ENCODE data around the gene TTC22. TPM values are rescaled to one million over a fixed set of nuclear protein-coding genes. Genes with fewer than 3 reads are reported as not detected.

Gene TTC22
- total RNA-seq, 5 donors from 2014 or later (not counting 1 experiment from before 2014, with no cell fraction given) = 8.4 to 21.0 (median 16.2) TPM

DNA sequence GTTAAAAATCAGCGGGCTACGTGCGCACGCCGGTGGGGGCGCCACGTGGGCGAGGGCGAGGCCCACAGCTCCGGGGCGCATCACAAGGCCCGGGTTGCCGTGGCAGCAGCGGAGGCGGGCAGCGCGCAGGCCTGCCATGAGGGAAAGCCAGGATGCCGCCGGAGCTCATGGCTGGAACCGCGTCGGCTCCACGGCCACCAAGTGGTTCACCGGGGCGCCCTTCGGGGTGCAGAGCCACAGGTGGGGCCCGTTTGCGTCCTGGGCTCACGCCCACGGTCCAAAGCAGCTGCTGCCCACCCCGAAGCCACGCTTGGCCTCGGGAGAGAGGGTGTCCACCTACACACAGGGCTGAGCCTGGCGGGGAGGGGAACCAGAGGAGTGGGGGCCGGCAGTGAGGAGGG, 4.9 kb upstream of the TTC22 start:
- DNase-seq = peak in 1 of 35 experiments; percentile 10
- H3K27me3 ChIP-seq (replicated peaks in 1 of 2; ENCODE audit: control insufficient read depth in 2 of 2, extremely low read depth in 1 of 2, insufficient read depth in 2 of 2, low read length in 1 of 2) = peaks cover 0 to 6% of the 10 kb centered on the region in 2 experiments
- ATAC-seq (replicated peaks in 1 of 4) = no peak
- Mint-ChIP-seq H3K9me3 (no peaks in the 10 kb centered on the region), H3K4me3 (no peak overlapping the region), H3K27ac (no peak overlapping the region), H3K36me3 (no peaks in the 10 kb centered on the region), H3K4me1 (peaks cover 10 to 52% (median 26%) of the 10 kb centered on the region in 3 donors), H3K27me3 (no peaks in the 10 kb centered on the region)
- H3K36me3 ChIP-seq (ENCODE audit: control insufficient read depth in 2 of 2, extremely low read depth in 1 of 2, insufficient read depth in 1 of 2, low read length in 1 of 2) = no peaks in the 10 kb centered on the region
- no peak overlapping the region for H3K27ac ChIP-seq (ENCODE audit: low read length)
- no peaks in the 10 kb centered on the region for H3K9me3 ChIP-seq
- H3K4me3 ChIP-seq (ENCODE audit: control insufficient read depth in 1 of 2, extremely low read depth in 1 of 2, low read length in 1 of 2) = no peak overlapping the region
- 94% methylated on average over 29 of the region's 35 CpGs for WGBS (ENCODE audit: insufficient coverage)
- ChIA-PET POLR2A (no interaction called here), CTCF (no interaction called here)
- H3K4me1 ChIP-seq (ENCODE audit: control insufficient read depth in 1 of 2, extremely low read depth in 1 of 2, insufficient read depth in 2 of 2, low read length in 2 of 2) = peaks cover 0 to 69% of the 10 kb centered on the region in 2 experiments

DNA sequence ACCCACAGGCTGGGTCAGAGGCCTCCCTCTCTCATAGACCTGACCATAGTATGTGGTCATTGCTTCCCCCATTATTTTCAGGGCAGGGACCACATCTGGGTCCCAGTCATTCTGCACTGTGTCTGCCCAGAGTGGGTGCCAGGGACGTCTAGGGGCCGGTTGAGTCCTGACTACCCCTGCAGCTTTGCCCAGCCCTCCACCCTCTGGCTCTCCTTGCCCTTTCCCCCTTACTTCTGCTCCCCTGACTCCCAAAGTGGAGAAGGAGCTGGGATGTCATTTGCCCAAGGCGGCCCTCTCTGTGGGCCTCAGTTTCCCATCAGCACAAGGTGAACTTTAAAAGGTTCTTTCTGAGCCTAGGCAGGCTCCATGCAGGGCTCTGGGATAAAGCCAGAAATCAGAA, 4.3 kb upstream of the TTC22 start:
- Mint-ChIP-seq H3K27ac (no peak overlapping the region), H3K4me3 (no peak overlapping the region), H3K9me3 (no peaks in the 10 kb centered on the region), H3K36me3 (no peaks in the 10 kb centered on the region), H3K4me1 (peaks cover 10 to 52% (median 26%) of the 10 kb centered on the region in 3 donors), H3K27me3 (no peaks in the 10 kb centered on the region)
- H3K27me3 ChIP-seq (replicated peaks in 1 of 2; ENCODE audit: control insufficient read depth in 2 of 2, extremely low read depth in 1 of 2, insufficient read depth in 2 of 2, low read length in 1 of 2) = peaks cover 0 to 2% of the 10 kb centered on the region in 2 experiments
- H3K4me1 ChIP-seq (ENCODE audit: control insufficient read depth in 1 of 2, extremely low read depth in 1 of 2, insufficient read depth in 2 of 2, low read length in 2 of 2) = peaks cover 0 to 66% of the 10 kb centered on the region in 2 experiments
- ATAC-seq (replicated peaks in 1 of 4) (no peak), DNase-seq (peak in 1 of 35 experiments; percentile 4)
- no peaks in the 10 kb centered on the region for H3K9me3 ChIP-seq
- H3K4me3 ChIP-seq (ENCODE audit: control insufficient read depth in 1 of 2, extremely low read depth in 1 of 2, low read length in 1 of 2) = no peak overlapping the region
- ChIA-PET POLR2A (no interaction called here), CTCF (no interaction called here)
- H3K36me3 ChIP-seq (ENCODE audit: control insufficient read depth in 2 of 2, extremely low read depth in 1 of 2, insufficient read depth in 1 of 2, low read length in 1 of 2) = no peaks in the 10 kb centered on the region
- peak overlapping the region; percentile 2 for H3K27ac ChIP-seq (ENCODE audit: low read length)
- WGBS (ENCODE audit: insufficient coverage) = no CpG with 5 or more reads among the region's 3 CpGs

DNA sequence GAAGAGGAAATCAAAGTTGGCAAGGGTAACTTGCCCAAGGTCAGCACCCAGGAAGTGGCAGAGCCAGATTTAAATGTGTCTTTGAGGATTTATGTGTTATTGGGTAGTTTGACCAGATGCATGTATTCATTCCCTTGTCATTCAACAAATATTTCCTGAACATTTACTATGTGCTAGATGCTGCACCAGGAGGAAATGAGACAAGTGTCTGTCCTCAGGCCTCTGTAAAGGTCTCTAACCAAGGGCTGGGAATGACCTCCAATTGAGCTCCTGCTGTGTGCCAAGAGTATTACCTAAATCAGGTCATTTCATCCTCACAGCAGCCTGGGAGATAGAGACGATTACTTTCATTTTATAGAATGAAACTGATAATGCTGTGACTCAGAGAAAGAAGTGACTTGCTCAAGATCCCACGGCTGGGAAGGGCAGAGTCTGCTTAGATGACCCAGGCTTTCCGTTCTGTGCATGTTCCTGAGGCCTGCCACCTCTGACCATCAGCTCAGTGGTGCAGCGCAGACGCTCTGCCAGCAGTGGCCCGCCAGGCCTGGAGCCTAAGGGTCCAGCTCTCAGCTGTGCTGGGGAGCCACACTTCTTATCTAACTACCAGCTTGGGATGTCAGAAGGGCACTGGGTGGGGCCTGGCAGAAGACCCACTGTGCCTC, 3.5 kb upstream of the TTC22 start:
- Mint-ChIP-seq H3K4me1 (peaks cover 18 to 59% (median 33%) of the 10 kb centered on the region in 3 donors), H3K9me3 (no peaks in the 10 kb centered on the region), H3K36me3 (no peaks in the 10 kb centered on the region), H3K27ac (peak overlapping the region; percentile 25 to 61), H3K27me3 (no peaks in the 10 kb centered on the region), H3K4me3 (no peak overlapping the region)
- Histone ChIP-seq H3K27ac (ENCODE audit: low read length) (peak overlapping the region; percentile 29), H3K36me3 (ENCODE audit: control insufficient read depth in 2 of 2, extremely low read depth in 1 of 2, insufficient read depth in 1 of 2, low read length in 1 of 2) (no peaks in the 10 kb centered on the region), H3K4me1 (ENCODE audit: control insufficient read depth in 1 of 2, extremely low read depth in 1 of 2, insufficient read depth in 2 of 2, low read length in 2 of 2) (peaks cover 2 to 69% of the 10 kb centered on the region in 2 experiments), H3K4me3 (ENCODE audit: control insufficient read depth in 1 of 2, extremely low read depth in 1 of 2, low read length in 1 of 2) (no peak overlapping the region), H3K27me3 (replicated peaks in 1 of 2; ENCODE audit: control insufficient read depth in 2 of 2, extremely low read depth in 1 of 2, insufficient read depth in 2 of 2, low read length in 1 of 2) (no peaks in the 10 kb centered on the region), H3K9me3 (no peaks in the 10 kb centered on the region)
- POLR2A ChIA-PET = no interaction called here
- DNase-seq (peak in 1 of 35 experiments; percentile 9), ATAC-seq (replicated peaks in 1 of 4) (no peak)
- WGBS (ENCODE audit: insufficient coverage) = 56% methylated on average over 5 of the region's 6 CpGs
- CTCF ChIA-PET = no interaction called here

DNA sequence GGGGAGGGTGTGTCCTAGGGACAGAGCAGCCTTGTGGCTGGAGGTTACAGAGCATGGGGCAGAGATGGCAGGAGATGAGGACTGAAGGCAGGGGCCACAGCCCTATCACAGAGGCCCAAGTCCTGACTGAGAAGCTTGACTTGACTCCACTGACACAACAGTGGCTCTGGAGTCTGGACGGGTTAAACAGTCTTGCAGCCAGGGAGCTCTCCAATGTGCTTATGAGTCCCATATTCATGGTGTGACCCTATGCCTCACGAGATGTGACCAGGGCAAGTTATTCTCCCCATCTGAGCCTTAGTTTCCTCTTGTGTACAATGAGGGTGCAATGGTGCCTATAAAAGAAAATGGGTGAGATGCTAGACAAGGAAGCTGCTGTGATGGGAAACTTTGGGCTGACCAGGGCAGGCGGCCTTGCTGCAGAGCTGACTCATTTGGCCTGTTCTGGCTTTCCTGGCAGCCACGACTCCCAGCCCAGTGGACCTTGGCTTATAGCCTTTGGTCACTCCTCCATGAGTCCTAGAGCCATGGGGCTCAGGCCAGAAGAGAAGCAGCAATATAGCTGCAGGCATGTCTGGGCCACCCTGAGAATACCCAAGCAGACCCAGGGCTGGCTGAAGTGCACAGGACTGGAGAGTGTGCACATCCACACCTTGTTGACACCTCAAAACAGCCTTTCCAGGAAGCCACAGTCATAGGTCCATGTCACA, 2.8 kb upstream of the TTC22 start:
- Histone ChIP-seq H3K9me3 (no peaks in the 10 kb centered on the region), H3K4me3 (ENCODE audit: control insufficient read depth in 1 of 2, extremely low read depth in 1 of 2, low read length in 1 of 2) (no peak overlapping the region), H3K27ac (ENCODE audit: low read length) (peak overlapping the region; percentile 29), H3K36me3 (ENCODE audit: control insufficient read depth in 2 of 2, extremely low read depth in 1 of 2, insufficient read depth in 1 of 2, low read length in 1 of 2) (no peaks in the 10 kb centered on the region), H3K27me3 (replicated peaks in 1 of 2; ENCODE audit: control insufficient read depth in 2 of 2, extremely low read depth in 1 of 2, insufficient read depth in 2 of 2, low read length in 1 of 2) (no peaks in the 10 kb centered on the region), H3K4me1 (ENCODE audit: control insufficient read depth in 1 of 2, extremely low read depth in 1 of 2, insufficient read depth in 2 of 2, low read length in 2 of 2) (peaks cover 7 to 74% of the 10 kb centered on the region in 2 experiments)
- H3K4me1 Mint-ChIP-seq = peaks cover 25 to 66% (median 40%) of the 10 kb centered on the region in 3 donors
- H3K36me3 Mint-ChIP-seq = no peaks in the 10 kb centered on the region
- DNase-seq (no peak), ATAC-seq (replicated peaks in 1 of 4) (no peak)
- H3K4me3 Mint-ChIP-seq = peak overlapping the region in 1 of 3 donors; percentile 31
- 81% methylated on average over 2 of the region's 4 CpGs for WGBS (ENCODE audit: insufficient coverage)
- POLR2A ChIA-PET = no interaction called here
- H3K9me3 Mint-ChIP-seq = no peaks in the 10 kb centered on the region
- peak overlapping the region; percentile 25 to 61 for H3K27ac Mint-ChIP-seq
- CTCF ChIA-PET = no interaction called here
- H3K27me3 Mint-ChIP-seq = no peaks in the 10 kb centered on the region

- DNase-seq = no peak
- no peaks in the 10 kb centered on the region for H3K27me3 Mint-ChIP-seq
Observed at GRCh38 chr1:54800041-54800898, 853 bp downstream of the TTC22 start.

More at GRCh38 chr1:54800041-54800898, 853 bp downstream of the TTC22 start:
- Histone ChIP-seq H3K27me3 (replicated peaks in 1 of 2; ENCODE audit: control insufficient read depth in 2 of 2, extremely low read depth in 1 of 2, insufficient read depth in 2 of 2, low read length in 1 of 2) (no peaks in the 10 kb centered on the region), H3K27ac (ENCODE audit: low read length) (peak overlapping the region; percentile 49), H3K36me3 (ENCODE audit: control insufficient read depth in 2 of 2, extremely low read depth in 1 of 2, insufficient read depth in 1 of 2, low read length in 1 of 2) (peaks cover 0 to 9% of the 10 kb centered on the region in 2 donors), H3K9me3 (no peaks in the 10 kb centered on the region), H3K4me3 (ENCODE audit: control insufficient read depth in 1 of 2, extremely low read depth in 1 of 2, low read length in 1 of 2) (peak overlapping the region; percentile 76 to 83), H3K4me1 (ENCODE audit: control insufficient read depth in 1 of 2, extremely low read depth in 1 of 2, insufficient read depth in 2 of 2, low read length in 2 of 2) (peaks cover 7 to 56% of the 10 kb centered on the region in 2 experiments)
- 59% methylated on average over 35 of the region's 39 CpGs for WGBS (ENCODE audit: insufficient coverage)
- POLR2A ChIA-PET = interaction anchor here in 1 of 2 donors (0.7 kb wide), 1 partner anchor 1621 kb away, joined by 3 read pairs; no protein-coding TSS in a partner anchor
- H3K27ac Mint-ChIP-seq = peak overlapping the region; percentile 87 to 91
- no peak for ATAC-seq (replicated peaks in 1 of 4)
- peak overlapping the region; percentile 92 to 95 (median 94) for H3K4me3 Mint-ChIP-seq
- CTCF ChIA-PET = interaction anchor here (0.5 to 1.7 kb wide), 8 partner anchors 8 to 1607 kb away, joined by 3 to 9 read pairs (median 4); partner anchors contain the start of genes IFT25 (in 1 of the 2) and TTC4 (in 1 of the 2)
- peaks cover 56 to 73% (median 62%) of the 10 kb centered on the region in 3 donors for H3K4me1 Mint-ChIP-seq
- peaks cover 8% of the 10 kb centered on the region for H3K36me3 Mint-ChIP-seq
- no peaks in the 10 kb centered on the region for H3K9me3 Mint-ChIP-seq
